Measurements from ENCODE around the gene ACOXL.

The ACOXL gene

DNA sequence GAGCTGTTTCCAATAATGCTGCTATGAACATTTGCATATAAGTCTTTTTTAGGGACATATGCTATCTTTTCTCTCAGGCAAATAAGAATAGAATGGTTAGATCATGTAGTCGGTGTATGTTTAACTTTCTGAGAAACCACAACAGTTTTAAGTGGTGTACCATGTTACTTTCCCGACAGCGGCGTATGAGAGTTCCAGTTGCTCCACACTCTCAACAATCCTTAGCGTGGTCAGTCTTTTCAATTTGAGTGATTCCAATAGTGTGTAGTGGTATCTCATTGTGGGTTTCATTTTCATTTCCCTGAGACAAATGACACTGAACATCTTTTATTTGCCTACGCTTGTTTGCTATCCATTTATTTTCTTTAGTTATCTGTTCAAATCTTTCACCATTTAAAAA is 149.5 kb downstream of the ACOXL start:
- DNase-seq, result no peak

DNA sequence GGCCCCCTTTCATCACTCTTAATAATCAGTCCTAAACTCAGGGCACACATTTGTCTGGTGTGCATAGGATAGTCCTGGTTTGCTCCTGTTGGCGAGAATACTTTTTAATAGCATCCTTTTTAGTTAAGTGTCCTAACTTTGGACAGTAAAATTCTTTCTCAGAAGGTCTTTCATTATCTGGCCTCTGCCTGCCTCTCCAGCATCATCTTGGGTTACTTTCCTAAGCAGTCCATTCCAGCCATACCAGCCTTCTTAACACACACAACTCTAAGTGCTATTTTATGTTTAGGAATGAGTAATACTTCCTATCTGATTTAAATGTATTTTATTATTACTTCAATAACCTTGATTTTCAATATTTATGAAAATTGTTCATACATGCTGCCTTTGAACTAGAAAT is 151.0 kb downstream of the ACOXL start:
- DNase-seq, result no peak

DNA sequence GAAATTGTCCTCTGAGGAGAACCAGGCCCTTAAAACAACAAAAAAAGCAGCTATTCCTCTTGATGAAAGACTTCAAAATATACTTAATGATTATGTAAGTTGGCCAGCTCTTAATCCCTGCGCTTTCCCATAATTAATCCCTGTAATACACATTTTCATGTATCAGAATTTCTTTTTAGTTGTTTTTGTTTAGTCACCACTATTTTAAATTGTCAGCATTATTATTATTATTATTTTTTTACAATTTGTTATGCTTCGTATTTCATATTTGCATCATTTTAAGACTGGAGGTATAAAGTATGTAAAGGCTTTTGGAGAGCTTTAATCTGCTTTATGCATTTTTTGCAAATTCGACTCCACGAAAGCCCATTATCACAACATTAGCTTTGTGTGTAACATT is 152.9 kb downstream of the ACOXL start:
- DNase-seq, result no peak

GRCh38 chr2:110886826-110887573 is 154.6 kb downstream of the ACOXL start:
- DNase-seq, result no peak

DNA sequence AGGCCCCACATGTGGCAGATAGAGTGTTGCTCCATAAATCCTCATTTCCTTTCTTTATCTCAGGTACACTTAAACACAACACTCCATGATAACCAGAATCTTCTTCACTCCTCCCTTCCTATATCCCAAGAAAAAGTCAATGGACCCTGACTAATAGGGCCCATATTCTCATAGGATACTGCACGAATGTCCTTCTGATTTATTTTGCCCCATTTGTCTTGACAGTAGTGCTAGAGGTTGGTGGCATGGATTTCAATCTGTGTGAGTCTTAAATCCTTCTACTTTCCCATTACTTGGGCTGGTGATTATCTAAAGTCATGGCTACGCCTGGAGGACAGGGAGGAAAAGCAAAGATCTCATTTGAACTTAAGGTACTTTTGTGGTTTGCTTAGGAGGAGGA is 156.0 kb downstream of the ACOXL start:
- DNase-seq, result no peak

DNA sequence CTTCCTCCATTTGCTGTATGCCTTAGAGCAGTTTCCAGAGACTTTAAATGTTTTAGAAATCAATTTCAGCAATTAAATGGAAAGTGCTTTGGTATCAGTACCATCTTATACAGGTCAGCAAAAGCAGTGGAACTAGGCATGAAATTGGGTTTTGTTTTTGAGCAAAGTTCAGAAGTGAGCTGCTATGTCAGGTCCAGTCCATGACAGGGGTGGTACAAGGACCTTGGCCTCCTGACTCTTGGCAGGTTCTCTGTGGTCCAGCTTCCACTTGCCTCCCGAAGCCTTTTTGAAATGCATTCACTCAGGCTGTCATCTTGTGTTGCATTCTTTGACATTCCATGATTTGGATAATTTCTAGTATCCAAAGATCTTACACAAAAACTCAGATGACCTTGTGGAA is 159.3 kb downstream of the ACOXL start:
- no peak for DNase-seq

- DNase-seq, result no peak
These were observed 163.9 kb downstream of the ACOXL start for GRCh38 chr2:110896226-110896625.

GRCh38 chr2:110897966-110898365 is 165.6 kb downstream of the ACOXL start:
- no peak for DNase-seq

- no peak for DNase-seq
These were observed 167.8 kb downstream of the ACOXL start for GRCh38 chr2:110900191-110900590.

GRCh38 chr2:110903548-110903947 is 171.2 kb downstream of the ACOXL start:
- no peak for DNase-seq

- DNase-seq, result no peak
These were observed 171.9 kb downstream of the ACOXL start for GRCh38 chr2:110904116-110904778.

GRCh38 chr2:110904779-110905148 is 172.4 kb downstream of the ACOXL start:
- DNase-seq, result no peak

GRCh38 chr2:110905217-110905616 is 172.8 kb downstream of the ACOXL start:
- no peak for DNase-seq

DNA sequence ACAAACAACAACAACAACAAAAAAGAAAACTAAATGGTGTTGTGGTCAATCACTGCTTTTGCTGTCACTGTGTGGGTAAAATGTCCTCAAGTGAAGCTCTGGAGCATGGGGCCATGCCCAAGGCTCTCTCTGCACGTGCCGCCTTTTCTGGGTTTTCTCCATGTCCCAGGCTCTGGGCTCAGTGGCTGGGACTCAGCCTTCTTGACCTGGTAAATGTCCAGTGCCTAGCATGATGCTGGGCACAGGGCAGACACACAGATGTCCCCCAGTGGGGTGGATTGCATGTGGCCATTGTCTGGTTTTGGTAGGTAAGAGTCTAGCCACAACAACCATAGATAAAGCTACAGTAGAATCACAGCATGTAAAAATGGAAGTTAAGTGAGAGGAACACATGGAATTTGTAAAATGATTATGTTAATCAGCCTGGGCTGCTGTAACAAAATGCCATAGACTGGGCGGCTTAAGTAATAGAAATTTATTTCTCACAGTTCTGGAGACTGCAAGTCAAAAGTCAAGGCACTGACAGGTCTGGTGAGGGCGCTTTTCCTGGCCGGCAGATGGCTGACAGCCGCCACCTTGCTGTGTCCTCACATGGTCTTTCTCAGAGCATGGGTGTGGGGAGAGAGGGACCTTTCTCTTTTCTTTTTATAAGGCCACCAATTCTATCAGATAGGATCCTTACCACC is 174.4 kb downstream of the ACOXL start:
- no peak for DNase-seq

DNA sequence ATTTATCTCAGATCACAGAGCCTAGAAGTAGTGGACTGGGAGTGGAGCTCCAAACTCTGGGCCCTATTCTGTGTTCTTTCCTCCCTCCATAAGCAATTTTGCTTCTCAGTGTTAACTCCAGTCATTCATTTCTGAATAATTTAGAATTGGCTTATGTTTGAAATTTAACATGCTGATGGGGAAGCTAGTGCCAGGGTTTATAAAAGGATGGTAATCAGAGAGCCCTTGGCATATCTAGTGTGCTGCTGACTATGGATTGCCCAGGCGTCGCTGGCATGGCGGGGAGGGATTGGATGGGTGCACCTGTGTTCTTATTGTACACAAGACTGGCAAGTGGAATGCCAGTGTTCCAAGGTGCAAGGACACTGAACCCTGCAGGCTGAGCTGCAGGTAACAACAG is 177.1 kb downstream of the ACOXL start:
- no peak for DNase-seq

GRCh38 chr2:110910423-110910822 is 178.1 kb downstream of the ACOXL start:
- DNase-seq, result no peak

GRCh38 chr2:110919738-110920137 is 187.4 kb downstream of the ACOXL start:
- no peak for DNase-seq

- no peak for DNase-seq
These were observed 193.1 kb downstream of the ACOXL start for GRCh38 chr2:110925479-110925878.

GRCh38 chr2:110927526-110927925 is 195.2 kb downstream of the ACOXL start:
- no peak for DNase-seq

DNA sequence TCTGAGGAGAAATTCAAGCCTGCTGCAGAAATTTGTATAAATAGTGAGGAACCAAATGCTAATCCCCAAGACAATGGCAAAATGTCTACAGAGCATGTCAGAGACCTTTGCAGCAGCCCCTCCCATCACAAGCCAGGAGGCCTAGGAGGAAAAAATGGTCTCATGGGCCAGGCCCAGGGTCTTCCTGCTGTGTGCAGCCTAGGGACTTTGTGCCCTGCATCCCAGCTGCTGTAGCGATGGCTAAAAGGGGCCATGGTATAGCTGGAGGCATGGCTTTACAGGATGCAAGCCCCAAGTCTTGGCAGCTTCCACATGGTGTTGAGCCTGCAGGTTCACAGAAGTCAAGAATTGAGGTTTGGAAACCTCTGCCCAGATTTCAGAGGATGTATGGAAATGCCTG is 197.2 kb downstream of the ACOXL start:
- no peak for DNase-seq

DNA sequence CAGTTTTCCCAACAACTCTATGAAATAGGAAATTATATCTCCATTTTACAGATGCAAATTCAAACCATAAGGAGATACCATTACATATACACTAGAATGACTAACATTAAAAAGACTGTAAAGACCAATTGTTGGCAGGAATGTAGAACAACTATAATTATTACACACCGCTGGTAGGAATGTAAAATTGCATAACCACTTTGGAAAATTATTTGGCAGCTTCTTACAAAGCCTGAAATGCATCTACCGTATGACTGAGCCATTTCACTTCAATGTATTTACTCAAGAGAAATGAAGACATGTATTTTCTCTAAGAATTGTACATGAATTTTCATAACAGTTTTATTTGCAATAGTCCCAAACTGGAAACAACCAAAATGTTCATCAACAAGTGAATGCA is 199.3 kb downstream of the ACOXL start:
- DNase-seq, result no peak

DNA sequence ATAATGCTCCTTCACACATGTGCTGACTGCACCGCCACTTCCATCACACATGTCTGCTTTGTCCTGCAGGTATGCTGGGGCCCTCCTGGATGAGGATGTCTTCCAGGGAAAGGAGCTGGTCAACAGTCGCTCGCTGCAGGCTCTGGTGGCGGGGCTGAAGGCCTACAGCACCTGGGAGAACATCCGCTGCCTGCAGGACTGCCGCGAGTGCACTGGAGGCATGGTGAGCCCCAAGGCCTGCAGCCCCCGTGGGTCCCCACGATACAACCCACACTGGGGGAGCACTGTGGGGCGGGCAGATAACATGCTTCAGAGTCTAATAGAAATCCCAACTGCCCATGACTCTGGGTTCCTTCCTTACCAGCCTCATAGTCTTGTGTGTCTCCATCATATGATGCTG is 201.0 kb downstream of the ACOXL start:
- DNase-seq, result no peak

- DNase-seq, result no peak
These were observed 202.6 kb downstream of the ACOXL start for GRCh38 chr2:110934948-110935347.

- no peak for DNase-seq
These were observed 208.1 kb downstream of the ACOXL start for GRCh38 chr2:110940376-110940910.
